ENCODE data around the gene PDLIM7.

DNA sequence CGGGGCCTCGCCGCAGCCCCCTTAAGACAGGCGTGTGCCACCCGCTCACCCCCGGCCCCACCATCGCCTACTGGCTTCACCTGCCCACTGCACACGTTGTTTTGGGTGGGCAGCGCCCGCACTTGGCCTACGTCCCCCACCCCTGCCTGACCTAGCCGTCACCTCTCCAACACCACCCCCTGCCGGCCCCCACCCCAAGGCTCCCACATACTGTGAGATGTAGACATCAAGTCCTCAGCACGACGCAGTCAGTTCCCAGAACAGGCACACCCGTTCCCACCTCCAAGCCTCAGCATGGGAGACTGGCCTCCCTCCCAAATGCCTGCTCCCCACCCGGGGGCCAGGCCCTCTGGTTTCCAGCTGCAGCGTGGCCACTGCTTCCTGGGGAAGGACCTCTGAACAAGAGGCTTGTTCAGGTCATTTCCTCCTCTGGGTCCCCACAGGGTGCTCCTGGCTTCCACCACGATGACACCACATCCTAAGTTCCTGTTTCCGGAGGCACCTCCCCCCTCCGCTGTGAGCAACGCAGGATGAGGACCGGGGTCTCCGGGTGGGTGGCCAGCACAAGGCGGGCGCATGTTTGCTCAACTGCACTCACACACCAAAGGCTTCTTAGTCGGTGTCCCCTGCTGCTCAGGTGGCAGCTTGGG is 35.3 kb downstream of the PDLIM7 start:
- TF ChIP-seq, protein P1, sequence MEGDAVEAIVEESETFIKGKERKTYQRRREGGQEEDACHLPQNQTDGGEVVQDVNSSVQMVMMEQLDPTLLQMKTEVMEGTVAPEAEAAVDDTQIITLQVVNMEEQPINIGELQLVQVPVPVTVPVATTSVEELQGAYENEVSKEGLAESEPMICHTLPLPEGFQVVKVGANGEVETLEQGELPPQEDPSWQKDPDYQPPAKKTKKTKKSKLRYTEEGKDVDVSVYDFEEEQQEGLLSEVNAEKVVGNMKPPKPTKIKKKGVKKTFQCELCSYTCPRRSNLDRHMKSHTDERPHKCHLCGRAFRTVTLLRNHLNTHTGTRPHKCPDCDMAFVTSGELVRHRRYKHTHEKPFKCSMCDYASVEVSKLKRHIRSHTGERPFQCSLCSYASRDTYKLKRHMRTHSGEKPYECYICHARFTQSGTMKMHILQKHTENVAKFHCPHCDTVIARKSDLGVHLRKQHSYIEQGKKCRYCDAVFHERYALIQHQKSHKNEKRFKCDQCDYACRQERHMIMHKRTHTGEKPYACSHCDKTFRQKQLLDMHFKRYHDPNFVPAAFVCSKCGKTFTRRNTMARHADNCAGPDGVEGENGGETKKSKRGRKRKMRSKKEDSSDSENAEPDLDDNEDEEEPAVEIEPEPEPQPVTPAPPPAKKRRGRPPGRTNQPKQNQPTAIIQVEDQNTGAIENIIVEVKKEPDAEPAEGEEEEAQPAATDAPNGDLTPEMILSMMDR (IDR thresholded peaks at IDR 0.05 in 2 of 3, conservative IDR thresholded peaks at IDR 0.05 in 1 of 3; ENCODE audit: control insufficient read depth in 2 of 3, extremely low read depth in 1 of 3, insufficient read depth in 1 of 3, low read depth in 3 of 3, low read length in 3 of 3): no peak
- TF ChIP-seq, protein P2, sequence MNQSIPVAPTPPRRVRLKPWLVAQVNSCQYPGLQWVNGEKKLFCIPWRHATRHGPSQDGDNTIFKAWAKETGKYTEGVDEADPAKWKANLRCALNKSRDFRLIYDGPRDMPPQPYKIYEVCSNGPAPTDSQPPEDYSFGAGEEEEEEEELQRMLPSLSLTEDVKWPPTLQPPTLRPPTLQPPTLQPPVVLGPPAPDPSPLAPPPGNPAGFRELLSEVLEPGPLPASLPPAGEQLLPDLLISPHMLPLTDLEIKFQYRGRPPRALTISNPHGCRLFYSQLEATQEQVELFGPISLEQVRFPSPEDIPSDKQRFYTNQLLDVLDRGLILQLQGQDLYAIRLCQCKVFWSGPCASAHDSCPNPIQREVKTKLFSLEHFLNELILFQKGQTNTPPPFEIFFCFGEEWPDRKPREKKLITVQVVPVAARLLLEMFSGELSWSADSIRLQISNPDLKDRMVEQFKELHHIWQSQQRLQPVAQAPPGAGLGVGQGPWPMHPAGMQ (IDR thresholded peaks at IDR 0.05; ENCODE audit: borderline replicate concordance): no peak
- TF ChIP-seq MEF2A (IDR thresholded peaks at IDR 0.05; ENCODE audit: insufficient read depth, low read depth, low read length) (no peak), POLR2AphosphoS5 (IDR thresholded peaks at IDR 0.05; ENCODE audit: low read length) (no peak), TCF12 (IDR thresholded peaks at IDR 0.05; ENCODE audit: low read depth, low read length) (no peak), JUNB (IDR thresholded peaks at IDR 0.05) (no peak), CREM (IDR thresholded peaks at IDR 0.05; ENCODE audit: low read depth) (no peak), CHD4 (IDR thresholded peaks at IDR 0.05) (no peak), ZNF207 (IDR thresholded peaks at IDR 0.05; ENCODE audit: borderline replicate concordance) (no peak), NFYB (IDR thresholded peaks at IDR 0.05; ENCODE audit: insufficient read depth, low read depth, low read length) (no peak), GATAD2B (conservative IDR thresholded peaks at IDR 0.05; ENCODE audit: low read depth) (no peak)
- TF ChIP-seq, protein P3, sequence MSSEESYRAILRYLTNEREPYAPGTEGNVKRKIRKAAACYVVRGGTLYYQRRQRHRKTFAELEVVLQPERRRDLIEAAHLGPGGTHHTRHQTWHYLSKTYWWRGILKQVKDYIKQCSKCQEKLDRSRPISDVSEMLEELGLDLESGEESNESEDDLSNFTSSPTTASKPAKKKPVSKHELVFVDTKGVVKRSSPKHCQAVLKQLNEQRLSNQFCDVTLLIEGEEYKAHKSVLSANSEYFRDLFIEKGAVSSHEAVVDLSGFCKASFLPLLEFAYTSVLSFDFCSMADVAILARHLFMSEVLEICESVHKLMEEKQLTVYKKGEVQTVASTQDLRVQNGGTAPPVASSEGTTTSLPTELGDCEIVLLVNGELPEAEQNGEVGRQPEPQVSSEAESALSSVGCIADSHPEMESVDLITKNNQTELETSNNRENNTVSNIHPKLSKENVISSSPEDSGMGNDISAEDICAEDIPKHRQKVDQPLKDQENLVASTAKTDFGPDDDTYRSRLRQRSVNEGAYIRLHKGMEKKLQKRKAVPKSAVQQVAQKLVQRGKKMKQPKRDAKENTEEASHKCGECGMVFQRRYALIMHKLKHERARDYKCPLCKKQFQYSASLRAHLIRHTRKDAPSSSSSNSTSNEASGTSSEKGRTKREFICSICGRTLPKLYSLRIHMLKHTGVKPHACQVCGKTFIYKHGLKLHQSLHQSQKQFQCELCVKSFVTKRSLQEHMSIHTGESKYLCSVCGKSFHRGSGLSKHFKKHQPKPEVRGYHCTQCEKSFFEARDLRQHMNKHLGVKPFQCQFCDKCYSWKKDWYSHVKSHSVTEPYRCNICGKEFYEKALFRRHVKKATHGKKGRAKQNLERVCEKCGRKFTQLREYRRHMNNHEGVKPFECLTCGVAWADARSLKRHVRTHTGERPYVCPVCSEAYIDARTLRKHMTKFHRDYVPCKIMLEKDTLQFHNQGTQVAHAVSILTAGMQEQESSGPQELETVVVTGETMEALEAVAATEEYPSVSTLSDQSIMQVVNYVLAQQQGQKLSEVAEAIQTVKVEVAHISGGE (CRISPR knock-in tag; IDR thresholded peaks at IDR 0.05): no peak
- TF ChIP-seq, protein P4, sequence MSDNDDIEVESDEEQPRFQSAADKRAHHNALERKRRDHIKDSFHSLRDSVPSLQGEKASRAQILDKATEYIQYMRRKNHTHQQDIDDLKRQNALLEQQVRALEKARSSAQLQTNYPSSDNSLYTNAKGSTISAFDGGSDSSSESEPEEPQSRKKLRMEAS (IDR thresholded peaks at IDR 0.05; ENCODE audit: low read depth, low read length): no peak
- TF ChIP-seq, protein P5, sequence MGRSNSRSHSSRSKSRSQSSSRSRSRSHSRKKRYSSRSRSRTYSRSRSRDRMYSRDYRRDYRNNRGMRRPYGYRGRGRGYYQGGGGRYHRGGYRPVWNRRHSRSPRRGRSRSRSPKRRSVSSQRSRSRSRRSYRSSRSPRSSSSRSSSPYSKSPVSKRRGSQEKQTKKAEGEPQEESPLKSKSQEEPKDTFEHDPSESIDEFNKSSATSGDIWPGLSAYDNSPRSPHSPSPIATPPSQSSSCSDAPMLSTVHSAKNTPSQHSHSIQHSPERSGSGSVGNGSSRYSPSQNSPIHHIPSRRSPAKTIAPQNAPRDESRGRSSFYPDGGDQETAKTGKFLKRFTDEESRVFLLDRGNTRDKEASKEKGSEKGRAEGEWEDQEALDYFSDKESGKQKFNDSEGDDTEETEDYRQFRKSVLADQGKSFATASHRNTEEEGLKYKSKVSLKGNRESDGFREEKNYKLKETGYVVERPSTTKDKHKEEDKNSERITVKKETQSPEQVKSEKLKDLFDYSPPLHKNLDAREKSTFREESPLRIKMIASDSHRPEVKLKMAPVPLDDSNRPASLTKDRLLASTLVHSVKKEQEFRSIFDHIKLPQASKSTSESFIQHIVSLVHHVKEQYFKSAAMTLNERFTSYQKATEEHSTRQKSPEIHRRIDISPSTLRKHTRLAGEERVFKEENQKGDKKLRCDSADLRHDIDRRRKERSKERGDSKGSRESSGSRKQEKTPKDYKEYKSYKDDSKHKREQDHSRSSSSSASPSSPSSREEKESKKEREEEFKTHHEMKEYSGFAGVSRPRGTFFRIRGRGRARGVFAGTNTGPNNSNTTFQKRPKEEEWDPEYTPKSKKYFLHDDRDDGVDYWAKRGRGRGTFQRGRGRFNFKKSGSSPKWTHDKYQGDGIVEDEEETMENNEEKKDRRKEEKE (IDR thresholded peaks at IDR 0.05): no peak

Measured in GM12878 (cell line).